ENCODE measurements around the gene SYDE2.

SYDE2 gene

GRCh38 chr1:85133565-85134159 lies 67.2 kb downstream of the SYDE2 start:
- H3K4me1 Mint-ChIP-seq = peaks cover 4% of the 10 kb centered on the region
- no peak overlapping the region for H3K4me3 Mint-ChIP-seq
- H3K36me3 Mint-ChIP-seq (ENCODE audit: low read depth) = no peaks in the 10 kb centered on the region
- no peaks in the 10 kb centered on the region for H3K27me3 Mint-ChIP-seq (ENCODE audit: low read depth)
- TF ChIP-seq, protein P1, sequence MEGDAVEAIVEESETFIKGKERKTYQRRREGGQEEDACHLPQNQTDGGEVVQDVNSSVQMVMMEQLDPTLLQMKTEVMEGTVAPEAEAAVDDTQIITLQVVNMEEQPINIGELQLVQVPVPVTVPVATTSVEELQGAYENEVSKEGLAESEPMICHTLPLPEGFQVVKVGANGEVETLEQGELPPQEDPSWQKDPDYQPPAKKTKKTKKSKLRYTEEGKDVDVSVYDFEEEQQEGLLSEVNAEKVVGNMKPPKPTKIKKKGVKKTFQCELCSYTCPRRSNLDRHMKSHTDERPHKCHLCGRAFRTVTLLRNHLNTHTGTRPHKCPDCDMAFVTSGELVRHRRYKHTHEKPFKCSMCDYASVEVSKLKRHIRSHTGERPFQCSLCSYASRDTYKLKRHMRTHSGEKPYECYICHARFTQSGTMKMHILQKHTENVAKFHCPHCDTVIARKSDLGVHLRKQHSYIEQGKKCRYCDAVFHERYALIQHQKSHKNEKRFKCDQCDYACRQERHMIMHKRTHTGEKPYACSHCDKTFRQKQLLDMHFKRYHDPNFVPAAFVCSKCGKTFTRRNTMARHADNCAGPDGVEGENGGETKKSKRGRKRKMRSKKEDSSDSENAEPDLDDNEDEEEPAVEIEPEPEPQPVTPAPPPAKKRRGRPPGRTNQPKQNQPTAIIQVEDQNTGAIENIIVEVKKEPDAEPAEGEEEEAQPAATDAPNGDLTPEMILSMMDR (IDR thresholded peaks at IDR 0.05; ENCODE audit: unreplicated experiment in 3 of 3) = no peak
- no peaks in the 10 kb centered on the region for H3K9me3 Mint-ChIP-seq
- H3K27ac Mint-ChIP-seq = no peak overlapping the region

GRCh38 chr1:85132078-85132720 lies 68.6 kb downstream of the SYDE2 start:
- Mint-ChIP-seq H3K4me1 (no peaks in the 10 kb centered on the region), H3K36me3 (ENCODE audit: low read depth) (no peaks in the 10 kb centered on the region), H3K9me3 (no peaks in the 10 kb centered on the region), H3K4me3 (no peak overlapping the region), H3K27me3 (ENCODE audit: low read depth) (no peaks in the 10 kb centered on the region), H3K27ac (no peak overlapping the region)
- TF ChIP-seq, protein P1 (IDR thresholded peaks at IDR 0.05; ENCODE audit: unreplicated experiment in 3 of 3) = no peak

DNA sequence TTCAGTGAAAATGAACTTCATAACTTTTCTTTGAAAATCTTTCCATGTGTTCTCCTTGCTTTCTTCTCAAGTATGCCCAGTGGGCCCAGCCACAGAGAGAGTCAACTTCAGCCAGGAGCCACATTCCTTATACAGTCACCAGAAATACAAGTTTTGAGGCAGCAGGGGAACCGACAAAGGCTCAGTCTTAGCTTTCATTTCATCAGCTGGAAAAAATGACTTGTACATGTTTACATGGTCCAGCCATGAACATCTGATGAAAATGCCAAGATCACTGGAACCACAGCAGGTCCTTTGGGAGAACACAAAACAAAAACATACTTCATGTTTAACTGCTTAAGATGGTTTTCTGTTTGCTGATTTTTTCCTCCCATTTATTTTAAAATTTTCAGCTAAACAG lies 72.5 kb downstream of the SYDE2 start:
- TF ChIP-seq, protein P1 (IDR thresholded peaks at IDR 0.05; ENCODE audit: unreplicated experiment in 3 of 3) = no peak
- no peaks in the 10 kb centered on the region for H3K36me3 Mint-ChIP-seq (ENCODE audit: low read depth)

DNA sequence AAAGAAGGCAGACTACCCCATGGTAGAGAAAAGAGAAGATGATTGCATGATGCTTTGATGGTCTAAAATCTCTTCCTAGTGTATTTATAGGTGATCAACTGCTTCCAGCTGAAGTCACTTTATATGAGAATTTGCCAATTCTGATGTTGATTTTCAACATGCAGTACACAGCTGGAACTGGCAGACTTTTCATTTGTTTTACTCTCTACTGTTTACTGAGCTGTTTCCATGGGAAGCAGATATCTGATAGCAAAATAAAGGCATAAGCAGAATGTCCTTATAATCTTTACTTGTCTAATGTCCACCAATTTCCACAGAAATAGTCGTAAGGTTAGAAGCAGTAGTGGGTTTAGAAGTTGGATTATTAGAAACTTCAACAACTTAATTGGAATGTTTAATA lies 74.9 kb downstream of the SYDE2 start:
- Mint-ChIP-seq H3K4me3 (no peak overlapping the region), H3K27ac (no peak overlapping the region), H3K36me3 (ENCODE audit: low read depth) (no peaks in the 10 kb centered on the region), H3K27me3 (ENCODE audit: low read depth) (no peaks in the 10 kb centered on the region), H3K4me1 (no peaks in the 10 kb centered on the region), H3K9me3 (no peaks in the 10 kb centered on the region)
- TF ChIP-seq, protein P1 (IDR thresholded peaks at IDR 0.05; ENCODE audit: unreplicated experiment in 3 of 3) = no peak

More for the DNA sequence above, 72.5 kb downstream of the SYDE2 start:
- Mint-ChIP-seq H3K4me1 (no peaks in the 10 kb centered on the region), H3K4me3 (no peak overlapping the region), H3K27me3 (ENCODE audit: low read depth) (no peaks in the 10 kb centered on the region), H3K27ac (no peak overlapping the region), H3K9me3 (no peaks in the 10 kb centered on the region)

DNA sequence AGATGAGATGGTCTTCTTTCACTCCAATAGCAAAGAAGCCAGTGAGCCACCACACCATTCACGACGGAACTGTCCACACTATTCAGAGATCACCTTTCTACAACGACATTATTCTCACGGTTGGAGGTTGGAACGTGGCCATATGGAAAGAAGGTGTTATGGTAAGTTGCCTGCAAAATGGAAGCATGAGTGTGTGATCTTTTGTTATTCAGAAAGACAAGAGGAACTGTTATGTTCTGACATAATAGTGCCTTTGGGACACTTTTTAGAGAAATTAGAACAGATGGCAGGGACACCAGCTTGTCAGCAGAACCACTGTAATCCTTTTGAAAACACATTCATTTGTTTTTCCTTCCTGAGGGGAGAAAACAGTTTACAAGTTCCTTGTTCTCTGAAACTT lies 76.7 kb downstream of the SYDE2 start:
- TF ChIP-seq, protein P1 (IDR thresholded peaks at IDR 0.05; ENCODE audit: unreplicated experiment in 3 of 3) = no peak
- Mint-ChIP-seq H3K27me3 (ENCODE audit: low read depth) (no peaks in the 10 kb centered on the region), H3K4me1 (no peaks in the 10 kb centered on the region), H3K9me3 (no peaks in the 10 kb centered on the region), H3K4me3 (no peak overlapping the region), H3K27ac (no peak overlapping the region), H3K36me3 (ENCODE audit: low read depth) (no peaks in the 10 kb centered on the region)

DNA sequence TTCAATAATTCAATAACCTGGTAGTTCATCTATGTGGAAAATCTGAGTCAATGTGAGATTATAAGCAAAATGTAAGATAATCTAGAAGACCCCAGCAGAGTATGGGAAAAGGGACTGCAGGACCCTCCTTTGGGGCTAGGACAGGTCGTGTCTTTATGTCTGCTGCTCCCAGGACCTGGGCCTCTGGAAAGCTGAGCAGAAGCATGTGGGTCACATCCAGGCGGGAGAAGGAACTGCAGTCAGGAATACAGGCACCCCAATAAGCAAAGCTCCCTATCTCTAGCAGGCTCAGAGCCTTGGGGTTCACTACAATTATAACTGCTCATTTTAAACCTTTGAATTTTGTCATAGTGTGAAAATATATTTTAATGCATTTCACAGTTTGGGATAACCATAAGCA lies 78.6 kb downstream of the SYDE2 start:
- no peak overlapping the region for H3K27ac Mint-ChIP-seq
- TF ChIP-seq, protein P1 (IDR thresholded peaks at IDR 0.05; ENCODE audit: unreplicated experiment in 3 of 3) = no peak
- H3K4me1 Mint-ChIP-seq = no peaks in the 10 kb centered on the region
- H3K27me3 Mint-ChIP-seq (ENCODE audit: low read depth) = no peaks in the 10 kb centered on the region
- no peaks in the 10 kb centered on the region for H3K9me3 Mint-ChIP-seq
- H3K36me3 Mint-ChIP-seq (ENCODE audit: low read depth) = no peaks in the 10 kb centered on the region
- H3K4me3 Mint-ChIP-seq = no peak overlapping the region

Data from nephron (organoid).